ENCODE measurements around the gene TLE6.

DNA sequence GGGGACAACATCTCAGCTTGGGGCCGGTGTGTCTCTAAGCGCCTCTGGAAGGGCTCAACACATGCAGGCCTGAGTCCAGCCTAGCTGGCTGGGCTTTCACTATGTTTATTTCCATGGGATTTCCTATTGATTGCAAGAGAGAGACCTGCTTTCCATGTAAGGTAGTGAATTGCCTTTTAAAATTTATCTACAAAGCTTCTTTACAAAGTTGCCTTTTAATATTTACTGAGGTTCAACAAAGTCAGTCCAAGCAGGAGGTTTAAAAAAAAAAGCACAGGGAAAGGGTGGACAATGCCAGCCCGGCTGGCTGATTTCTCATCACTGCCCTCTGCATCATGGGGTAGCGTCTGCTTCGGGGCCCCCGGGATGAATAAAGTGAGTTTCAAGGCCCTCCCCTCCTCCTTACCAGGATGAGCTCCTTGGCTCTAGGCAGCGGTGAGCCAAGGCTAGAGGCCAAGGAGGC lies 35.9 kb downstream of the TLE6 start:
- no peak for TF ChIP-seq POLR2A (IDR thresholded peaks at IDR 0.05)
- TF ChIP-seq, protein P1, sequence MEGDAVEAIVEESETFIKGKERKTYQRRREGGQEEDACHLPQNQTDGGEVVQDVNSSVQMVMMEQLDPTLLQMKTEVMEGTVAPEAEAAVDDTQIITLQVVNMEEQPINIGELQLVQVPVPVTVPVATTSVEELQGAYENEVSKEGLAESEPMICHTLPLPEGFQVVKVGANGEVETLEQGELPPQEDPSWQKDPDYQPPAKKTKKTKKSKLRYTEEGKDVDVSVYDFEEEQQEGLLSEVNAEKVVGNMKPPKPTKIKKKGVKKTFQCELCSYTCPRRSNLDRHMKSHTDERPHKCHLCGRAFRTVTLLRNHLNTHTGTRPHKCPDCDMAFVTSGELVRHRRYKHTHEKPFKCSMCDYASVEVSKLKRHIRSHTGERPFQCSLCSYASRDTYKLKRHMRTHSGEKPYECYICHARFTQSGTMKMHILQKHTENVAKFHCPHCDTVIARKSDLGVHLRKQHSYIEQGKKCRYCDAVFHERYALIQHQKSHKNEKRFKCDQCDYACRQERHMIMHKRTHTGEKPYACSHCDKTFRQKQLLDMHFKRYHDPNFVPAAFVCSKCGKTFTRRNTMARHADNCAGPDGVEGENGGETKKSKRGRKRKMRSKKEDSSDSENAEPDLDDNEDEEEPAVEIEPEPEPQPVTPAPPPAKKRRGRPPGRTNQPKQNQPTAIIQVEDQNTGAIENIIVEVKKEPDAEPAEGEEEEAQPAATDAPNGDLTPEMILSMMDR (IDR thresholded peaks at IDR 0.05) = no peak
